Activated T-cell treated with anti-CD3 and anti-CD28 coated beads for 48 hours (primary cell): ENCODE data around the gene CD83.
A peak's percentile ranks its signal among the peaks of the same experiment; 100 is the strongest.
"Not testable (repeated sequence)": the region's sequence is repeated elsewhere in the genome, so short reads cannot be mapped to it uniquely, and the experiment has no call there.

Experiments used
- DNase-seq: peaks from one replicate; pipeline ENCODE4 v3.0.0-alpha.2; 2020; ENCODE audit warnings: low read depth

The CD83 gene

GRCh38 chr6:14117158-14118090 lies at the start of gene CD83:
Gene CD83 (plus strand): TSS chr6:14117772. CDS start chr6:14117812, 40 bp downstream.
- peak; percentile 74 for DNase-seq

- DNase-seq: no peak
These were observed 49.4 kb upstream of the CD83 start for GRCh38 chr6:14068133-14068532.

GRCh38 chr6:14068623-14069022 lies 48.9 kb upstream of the CD83 start:
- no peak for DNase-seq

GRCh38 chr6:14070457-14070856 lies 47.1 kb upstream of the CD83 start:
- no peak for DNase-seq

GRCh38 chr6:14072084-14072483 lies 45.5 kb upstream of the CD83 start:
- no peak for DNase-seq

- DNase-seq: not testable (repeated sequence)
These were observed 43.8 kb upstream of the CD83 start for GRCh38 chr6:14073561-14074354.

GRCh38 chr6:14074476-14075094 lies 43.0 kb upstream of the CD83 start:
- no peak for DNase-seq

- no peak for DNase-seq
These were observed 42.5 kb upstream of the CD83 start for GRCh38 chr6:14075095-14075503.

GRCh38 chr6:14077193-14077867 lies 40.2 kb upstream of the CD83 start:
- no peak for DNase-seq

GRCh38 chr6:14079433-14079832 lies 38.1 kb upstream of the CD83 start:
- peak; percentile 19 for DNase-seq

GRCh38 chr6:14079971-14080370 lies 37.6 kb upstream of the CD83 start:
- no peak for DNase-seq

- no peak for DNase-seq
These were observed 36.4 kb upstream of the CD83 start for GRCh38 chr6:14081126-14081525.

GRCh38 chr6:14082771-14083170 lies 34.8 kb upstream of the CD83 start:
- no peak for DNase-seq

GRCh38 chr6:14083262-14083661 lies 34.3 kb upstream of the CD83 start:
- DNase-seq: no peak

- DNase-seq: no peak
These were observed 33.8 kb upstream of the CD83 start for GRCh38 chr6:14083751-14084150.

GRCh38 chr6:14084388-14084787 lies 33.2 kb upstream of the CD83 start:
- no peak for DNase-seq

GRCh38 chr6:14085176-14085787 lies 32.3 kb upstream of the CD83 start:
- DNase-seq: no peak

GRCh38 chr6:14086701-14087100 lies 30.9 kb upstream of the CD83 start:
- DNase-seq: no peak

- DNase-seq: no peak
These were observed 28.9 kb upstream of the CD83 start for GRCh38 chr6:14088600-14089192.

GRCh38 chr6:14089224-14089623 lies 28.3 kb upstream of the CD83 start:
- no peak for DNase-seq

GRCh38 chr6:14091339-14091978 lies 26.1 kb upstream of the CD83 start:
- no peak for DNase-seq
